ENCODE results near the gene SLC12A4.
"Not testable (repeated sequence)": the region's sequence is repeated elsewhere in the genome, so short reads cannot be mapped to it uniquely, and the experiment has no call there.

The SLC12A4 gene

GRCh38 chr16:67924140-67924906, 44.1 kb downstream of the SLC12A4 start:
- DNase-seq = no peak

- DNase-seq = no peak
Measured at GRCh38 chr16:67923414-67924116, 44.9 kb downstream of the SLC12A4 start.

GRCh38 chr16:67922740-67923139, 45.7 kb downstream of the SLC12A4 start:
- DNase-seq = no peak

- DNase-seq = no peak
Measured at GRCh38 chr16:67922221-67922620, 46.2 kb downstream of the SLC12A4 start.

- no peak for DNase-seq
Measured at GRCh38 chr16:67919622-67920221, 48.7 kb downstream of the SLC12A4 start.

GRCh38 chr16:67917852-67918236, 50.6 kb downstream of the SLC12A4 start:
- DNase-seq = no peak

GRCh38 chr16:67917140-67917851, 51.1 kb downstream of the SLC12A4 start:
- DNase-seq = peak; percentile 27

GRCh38 chr16:67915831-67916723, 52.4 kb downstream of the SLC12A4 start:
- no peak for DNase-seq

- DNase-seq = not testable (repeated sequence)
Measured at GRCh38 chr16:67915496-67915769, 53.0 kb downstream of the SLC12A4 start.

- no peak for DNase-seq
Measured at GRCh38 chr16:67914758-67915495, 53.5 kb downstream of the SLC12A4 start.

- DNase-seq = no peak
Measured at GRCh38 chr16:67910158-67910557, 58.3 kb downstream of the SLC12A4 start.

- DNase-seq = no peak
Measured at GRCh38 chr16:67909056-67909742, 59.2 kb downstream of the SLC12A4 start.

GRCh38 chr16:67907397-67908180, 60.8 kb downstream of the SLC12A4 start:
- DNase-seq = no peak

- no peak for DNase-seq
Measured at GRCh38 chr16:67902831-67903230, 65.6 kb downstream of the SLC12A4 start.

GRCh38 chr16:67901734-67902133, 66.7 kb downstream of the SLC12A4 start:
- no peak for DNase-seq

- no peak for DNase-seq
Measured at GRCh38 chr16:67897231-67897630, 71.2 kb downstream of the SLC12A4 start.

GRCh38 chr16:67893743-67894399, 74.6 kb downstream of the SLC12A4 start:
- no peak for DNase-seq

Data from NCI-H446 treated with DMSO at 0.1 percent for 48 hours (cell line).